Activated CD4-positive, alpha-beta T cell treated with anti-CD3 and anti-CD28 coated beads, Interleukin-2, amount 10 ng/mL, durations not matched to agents 7 days and 5 days (primary cell): ENCODE measurements around the gene NCOA4. TPM values are rescaled to one million over a fixed set of nuclear protein-coding genes. Genes with fewer than 3 reads are reported as not detected.
"Not testable (repeated sequence)": the region's sequence is repeated elsewhere in the genome, so short reads cannot be mapped to it uniquely, and the experiment has no call there.

ENCODE experiments used
- CTCF ChIA-PET: fragments of 350-600 bp; sonication (Branson Sonifier 250); formaldehyde crosslinking; loops from one replicate; lab custom pipeline; 2021; ENCODE audit warnings: antibody characterized with exemption; lab: Charles Lee
- POLR2A ChIA-PET: fragments of 350-600 bp; sonication (Branson Sonifier 250); formaldehyde crosslinking; loops from one replicate; lab custom pipeline; 2021; ENCODE audit warnings: antibody characterized with exemption; lab: Charles Lee
- DNase-seq: peaks from one replicate; pipeline ENCODE4 v3.0.0-alpha.2; 2020
- H3K27ac Mint-ChIP-seq: one replicate; pipeline ENCODE4 v1.8.0; 2021; ENCODE audit warnings: mild to moderate bottlenecking, moderate library complexity, mixed read lengths
- H3K27me3 Mint-ChIP-seq: one replicate; pipeline ENCODE4 v1.8.0; 2021; ENCODE audit warnings: mixed read lengths
- H3K36me3 Mint-ChIP-seq: one replicate; pipeline ENCODE4 v1.8.0; 2021; ENCODE audit warnings: low read depth, mixed read lengths
- H3K4me1 Mint-ChIP-seq: one replicate; pipeline ENCODE4 v1.8.0; 2021; ENCODE audit warnings: mixed read lengths
- H3K4me3 Mint-ChIP-seq: one replicate; pipeline ENCODE4 v1.8.0; 2021; ENCODE audit warnings: mild to moderate bottlenecking, moderate library complexity, mixed read lengths
- H3K9me3 Mint-ChIP-seq: one replicate; pipeline ENCODE4 v1.8.0; 2021; ENCODE audit warnings: mixed read lengths
- total RNA-seq, 2 experiments: library from RNA; stranded (reverse); gene quantifications; one replicate each; pipeline ENCODE4 v1.2.3, GENCODE V29; 2021

The NCOA4 gene
- total RNA-seq, 2 experiments from 2014 or later: 148 to 171 TPM

- peak; percentile 74 for DNase-seq
- H3K9me3 Mint-ChIP-seq, H3K27ac Mint-ChIP-seq, H3K4me3 Mint-ChIP-seq, H3K4me1 Mint-ChIP-seq, H3K27me3 Mint-ChIP-seq, POLR2A ChIA-PET, CTCF ChIA-PET: not testable (repeated sequence)
- peaks cover 20% of the 10 kb centered on the region for H3K36me3 Mint-ChIP-seq
These were observed 46.8 kb downstream of the NCOA4 start for GRCh38 chr10:45983538-45984186.

DNA sequence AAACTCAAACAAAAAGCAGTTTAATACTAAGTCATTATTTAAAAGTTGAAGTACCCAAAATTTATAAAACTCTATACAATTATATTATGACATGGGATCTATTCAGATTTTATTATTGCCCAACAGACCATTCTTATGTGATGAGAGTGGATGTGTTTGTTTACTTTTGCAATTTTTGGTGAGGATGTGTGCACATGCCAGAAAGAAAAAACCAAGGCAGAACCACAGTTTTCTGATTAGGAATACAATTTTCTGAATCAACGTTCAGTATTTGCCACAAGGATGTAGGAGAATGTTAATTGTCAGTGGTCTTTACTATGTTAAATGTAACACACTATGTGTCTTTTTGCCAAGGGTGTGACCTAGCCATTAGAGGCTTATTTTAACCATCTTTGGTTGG lies 49.1 kb downstream of the NCOA4 start:
- H3K4me3 Mint-ChIP-seq, H3K27me3 Mint-ChIP-seq, H3K9me3 Mint-ChIP-seq, CTCF ChIA-PET, H3K4me1 Mint-ChIP-seq, POLR2A ChIA-PET, DNase-seq, H3K27ac Mint-ChIP-seq: not testable (repeated sequence)
- H3K36me3 Mint-ChIP-seq: peaks cover 19% of the 10 kb centered on the region

DNA sequence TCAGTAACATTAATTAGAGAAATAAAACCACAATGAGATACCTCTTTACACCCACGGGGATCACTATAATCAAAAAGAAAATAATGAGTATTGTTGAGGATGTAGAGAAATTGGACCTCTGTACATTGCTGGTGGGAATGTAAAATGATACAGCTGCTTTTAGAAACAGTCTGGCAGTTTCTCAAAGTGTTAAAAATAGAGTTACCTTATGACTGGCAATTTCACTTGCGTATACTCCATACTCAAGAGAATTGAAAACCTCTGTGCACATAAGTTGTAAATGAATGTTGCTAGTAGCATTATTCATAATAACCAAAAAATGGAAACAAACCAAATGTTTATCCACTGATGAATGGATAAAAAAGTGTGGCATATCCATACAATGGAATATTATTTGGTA lies 51.9 kb downstream of the NCOA4 start:
- DNase-seq, POLR2A ChIA-PET: not testable (repeated sequence)

GRCh38 chr10:45974041-45974440 lies 56.4 kb downstream of the NCOA4 start:
- H3K4me3 Mint-ChIP-seq: peak overlapping the region; percentile 94
- H3K27me3 Mint-ChIP-seq, H3K27ac Mint-ChIP-seq, POLR2A ChIA-PET, DNase-seq, CTCF ChIA-PET, H3K9me3 Mint-ChIP-seq: not testable (repeated sequence)
- peaks cover 14% of the 10 kb centered on the region for H3K36me3 Mint-ChIP-seq
- H3K4me1 Mint-ChIP-seq: peaks cover 33% of the 10 kb centered on the region

More for the DNA sequence above, 51.9 kb downstream of the NCOA4 start:
- CTCF ChIA-PET, H3K27ac Mint-ChIP-seq, H3K4me3 Mint-ChIP-seq, H3K27me3 Mint-ChIP-seq, H3K9me3 Mint-ChIP-seq: not testable (repeated sequence)
- peaks cover 18% of the 10 kb centered on the region for H3K36me3 Mint-ChIP-seq
- H3K4me1 Mint-ChIP-seq: peaks cover 22% of the 10 kb centered on the region

DNA sequence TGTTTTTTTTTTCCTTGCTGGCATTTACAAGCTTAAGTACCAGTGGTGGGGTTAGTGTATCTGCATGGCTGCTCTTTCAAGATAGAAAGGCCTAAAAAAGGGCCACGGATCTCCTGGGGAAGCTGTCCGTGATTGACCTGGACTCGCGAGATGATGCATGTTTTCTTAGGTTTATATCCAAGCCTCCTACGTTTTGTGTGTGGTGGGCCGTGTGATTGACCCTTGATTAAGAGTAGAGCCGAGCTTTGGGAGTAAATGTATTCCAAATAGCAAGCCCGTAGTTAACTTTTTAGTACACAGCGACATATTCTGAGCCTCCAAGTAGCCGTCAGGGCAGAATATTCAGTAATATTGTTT lies 57.6 kb downstream of the NCOA4 start:
- Mint-ChIP-seq H3K36me3 (peaks cover 12% of the 10 kb centered on the region), H3K4me1 (peaks cover 37% of the 10 kb centered on the region), H3K27ac (peak overlapping the region; percentile 91), H3K4me3 (peak overlapping the region; percentile 94)
- H3K27me3 Mint-ChIP-seq, DNase-seq, H3K9me3 Mint-ChIP-seq, CTCF ChIA-PET, POLR2A ChIA-PET: not testable (repeated sequence)

DNA sequence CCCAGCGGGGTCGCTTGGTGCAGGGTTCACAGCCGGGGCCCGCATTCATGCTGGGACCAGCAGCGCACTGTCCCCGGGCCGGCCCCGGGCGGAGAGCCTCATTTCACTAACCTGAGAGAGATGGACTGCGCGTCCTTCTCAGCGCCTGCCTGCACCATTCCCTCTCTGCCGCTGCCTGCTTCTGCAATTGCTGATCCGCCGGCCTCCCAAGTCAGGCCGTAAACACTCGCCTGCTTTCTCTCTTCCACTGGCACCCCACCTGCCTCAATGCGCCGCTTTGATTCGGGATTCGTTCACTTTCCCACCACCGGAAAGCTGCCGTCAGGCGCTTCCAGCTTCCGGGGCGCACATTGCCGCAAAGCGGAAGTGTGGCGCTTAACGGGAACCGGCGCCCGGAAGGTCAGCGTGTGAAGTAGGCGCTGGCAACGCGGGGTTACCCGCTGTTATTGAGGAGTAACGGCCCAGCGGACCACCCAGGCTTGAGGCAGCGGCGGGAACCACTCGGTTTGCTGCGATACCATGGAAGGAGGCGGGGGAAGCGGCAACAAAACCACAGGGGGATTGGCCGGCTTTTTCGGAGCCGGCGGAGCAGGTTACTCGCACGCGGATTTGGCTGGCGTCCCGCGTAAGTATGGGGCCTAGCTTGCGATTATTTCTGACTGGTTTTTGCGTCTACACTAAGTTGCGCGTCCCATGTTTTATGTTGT lies 58.2 kb downstream of the NCOA4 start, which contains the start of gene TIMM23:
Gene TIMM23 (plus strand): TSS at position 384 of the 707 bp plus-strand sequence. CDS start 136 bp downstream, at position 520.
- Mint-ChIP-seq H3K4me3 (peak within 1 kb of the TSS; percentile 94), H3K4me1 (peaks cover 37% of the 10 kb centered on the region), H3K36me3 (peaks cover 12% of the 10 kb centered on the region), H3K27ac (peak within 1 kb of the TSS; percentile 91)
- peak; percentile 89 for DNase-seq
- CTCF ChIA-PET, POLR2A ChIA-PET, H3K9me3 Mint-ChIP-seq, H3K27me3 Mint-ChIP-seq: not testable (repeated sequence)

DNA sequence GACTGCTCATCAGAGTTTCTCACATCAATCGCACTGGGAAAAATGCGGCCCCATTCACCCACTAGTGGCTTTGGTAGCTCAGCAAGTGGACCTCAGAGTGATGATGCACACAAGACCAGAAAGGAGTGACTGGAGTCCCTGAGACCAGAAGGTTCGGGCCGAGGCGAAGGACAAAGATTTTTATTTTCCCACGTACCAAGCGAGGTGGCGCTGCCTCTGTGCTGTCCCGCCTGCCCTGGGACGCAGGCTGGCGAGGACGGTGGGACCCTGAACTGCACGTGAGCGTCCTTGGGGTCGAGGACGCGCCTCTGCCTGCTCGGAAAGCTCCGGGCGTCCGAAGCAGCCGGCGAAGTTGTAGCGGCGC lies 58.7 kb downstream of the NCOA4 start:
- POLR2A ChIA-PET, CTCF ChIA-PET, H3K9me3 Mint-ChIP-seq, H3K36me3 Mint-ChIP-seq, H3K27me3 Mint-ChIP-seq: not testable (repeated sequence)
- DNase-seq: peak; percentile 6
- Mint-ChIP-seq H3K4me3 (peak overlapping the region; percentile 94), H3K27ac (peak overlapping the region; percentile 91), H3K4me1 (peaks cover 37% of the 10 kb centered on the region)

- H3K4me1 Mint-ChIP-seq: peaks cover 37% of the 10 kb centered on the region
- POLR2A ChIA-PET, CTCF ChIA-PET, H3K27me3 Mint-ChIP-seq, DNase-seq, H3K36me3 Mint-ChIP-seq, H3K9me3 Mint-ChIP-seq, H3K27ac Mint-ChIP-seq: not testable (repeated sequence)
- H3K4me3 Mint-ChIP-seq: peak overlapping the region; percentile 94
These were observed 59.4 kb downstream of the NCOA4 start for GRCh38 chr10:45971019-45971418.

- H3K27me3 Mint-ChIP-seq, H3K4me1 Mint-ChIP-seq, H3K4me3 Mint-ChIP-seq, CTCF ChIA-PET, H3K36me3 Mint-ChIP-seq, DNase-seq, H3K9me3 Mint-ChIP-seq, H3K27ac Mint-ChIP-seq, POLR2A ChIA-PET: not testable (repeated sequence)
These were observed 67.6 kb downstream of the NCOA4 start for GRCh38 chr10:45962686-45963452.

DNA sequence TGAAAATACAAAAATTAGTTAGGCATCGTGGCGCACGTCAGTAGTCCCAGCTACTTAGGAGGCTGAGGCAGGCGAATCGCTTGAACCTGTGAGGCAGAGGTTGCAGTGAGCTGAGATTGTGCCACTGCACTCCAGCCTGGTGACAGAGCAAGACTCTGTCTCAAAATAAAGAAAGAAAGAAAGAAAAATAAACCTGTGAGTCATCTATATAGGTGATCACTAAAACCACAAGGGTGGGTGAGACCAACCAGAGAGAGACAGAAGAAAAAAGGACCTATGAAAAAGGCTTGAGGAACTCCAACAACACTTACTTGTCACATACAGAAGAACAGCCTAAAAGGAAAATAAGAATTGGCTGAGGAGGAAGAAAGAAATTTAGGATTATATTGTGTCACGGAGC lies 72.5 kb downstream of the NCOA4 start:
- H3K9me3 Mint-ChIP-seq, DNase-seq, H3K4me3 Mint-ChIP-seq, H3K4me1 Mint-ChIP-seq, POLR2A ChIA-PET, H3K36me3 Mint-ChIP-seq, H3K27me3 Mint-ChIP-seq, CTCF ChIA-PET: not testable (repeated sequence)
- H3K27ac Mint-ChIP-seq: peak overlapping the region; percentile 60

- H3K4me1 Mint-ChIP-seq, CTCF ChIA-PET, DNase-seq, H3K9me3 Mint-ChIP-seq, POLR2A ChIA-PET, H3K4me3 Mint-ChIP-seq, H3K36me3 Mint-ChIP-seq, H3K27ac Mint-ChIP-seq, H3K27me3 Mint-ChIP-seq: not testable (repeated sequence)
These were observed 73.8 kb downstream of the NCOA4 start for GRCh38 chr10:45956634-45957033.
